GM19452 (cell line): ENCODE results near the gene ARPC1A.
A peak's percentile ranks its signal among the peaks of the same experiment; 100 is the strongest.
"Not testable (repeated sequence)": the region's sequence is repeated elsewhere in the genome, so short reads cannot be mapped to it uniquely, and the experiment has no call there.

Experiments
- ATAC-seq: cut with Tn5 transposase; IDR thresholded peaks from one replicate; pipeline ENCODE4 v1.9.1; 2021; ENCODE audit not compliant: unreplicated experiment

ARPC1A gene

GRCh38 chr7:99325592-99326407 lies at the start of gene ARPC1A:
Gene ARPC1A (plus strand): TSS chr7:99325898. CDS start chr7:99333354, 7,456 bp downstream.
- peak; percentile 88 for ATAC-seq

GRCh38 chr7:99278180-99278579 lies 47.5 kb upstream of the ARPC1A start:
- ATAC-seq, result no peak

GRCh38 chr7:99284165-99284564 lies 41.5 kb upstream of the ARPC1A start:
- not testable (repeated sequence) for ATAC-seq

GRCh38 chr7:99287779-99288534 lies 37.7 kb upstream of the ARPC1A start:
- ATAC-seq, result no peak

- no peak for ATAC-seq
Observed at GRCh38 chr7:99289185-99289584, 36.5 kb upstream of the ARPC1A start.

GRCh38 chr7:99290148-99290547 lies 35.5 kb upstream of the ARPC1A start:
- ATAC-seq, result not testable (repeated sequence)

GRCh38 chr7:99290980-99291607 lies 34.6 kb upstream of the ARPC1A start:
- no peak for ATAC-seq

- ATAC-seq, result no peak
Observed at GRCh38 chr7:99292127-99292526, 33.6 kb upstream of the ARPC1A start.

GRCh38 chr7:99293167-99293566 lies 32.5 kb upstream of the ARPC1A start:
- ATAC-seq, result no peak

GRCh38 chr7:99293650-99294049 lies 32.0 kb upstream of the ARPC1A start:
- no peak for ATAC-seq

GRCh38 chr7:99296471-99296870 lies 29.2 kb upstream of the ARPC1A start:
- ATAC-seq, result no peak

GRCh38 chr7:99301496-99301895 lies 24.2 kb upstream of the ARPC1A start:
- ATAC-seq, result no peak

GRCh38 chr7:99305473-99306260 lies 20.0 kb upstream of the ARPC1A start:
- no peak for ATAC-seq

GRCh38 chr7:99308461-99309074 lies 17.1 kb upstream of the ARPC1A start:
- no peak for ATAC-seq

GRCh38 chr7:99309111-99309510 lies 16.6 kb upstream of the ARPC1A start:
- no peak for ATAC-seq

- ATAC-seq, result no peak
Observed at GRCh38 chr7:99310004-99310403, 15.7 kb upstream of the ARPC1A start.

- ATAC-seq, result no peak
Observed at GRCh38 chr7:99311702-99312101, 14.0 kb upstream of the ARPC1A start.

GRCh38 chr7:99312316-99313203 lies 13.1 kb upstream of the ARPC1A start:
- no peak for ATAC-seq

GRCh38 chr7:99313204-99313573 lies 12.5 kb upstream of the ARPC1A start:
- no peak for ATAC-seq

GRCh38 chr7:99314504-99314903 lies 11.2 kb upstream of the ARPC1A start:
- no peak for ATAC-seq
